RWPE2 (cell line): ENCODE results near the gene FUS.

Experiments
- ATAC-seq: fragments of 200-7000 bp; cut with Tn5 transposase; 3 replicates; pipeline ENCODE4 v1.9.1; 2021; ENCODE audit warnings: low read depth
- DNase-seq: peaks from one replicate; pipeline ENCODE4 v3.0.0-alpha.2; 2020; ENCODE audit warnings: low spot score
- H3K27ac ChIP-seq: fragments of 450-650 bp; 2 replicates; pipeline ENCODE4 v1.5.1; 2017; ENCODE audit warnings: mild to moderate bottlenecking; ENCODE audit not compliant: poor library complexity, severe bottlenecking
- H3K27me3 ChIP-seq: fragments of 250-450 bp; sonication (Bioruptor Pico); 2 replicates; pipeline ENCODE4 v1.5.1; 2021; ENCODE audit warnings: mild to moderate bottlenecking, moderate library complexity; ENCODE audit not compliant: insufficient read depth, poor library complexity, severe bottlenecking
- H3K36me3 ChIP-seq: fragments of 250-450 bp; sonication (Bioruptor Pico); 2 replicates; pipeline ENCODE4 v1.5.1; 2020; ENCODE audit warnings: low read depth, mild to moderate bottlenecking, moderate library complexity
- H3K4me1 ChIP-seq: fragments of 250-450 bp; sonication (Bioruptor Pico); 2 replicates; pipeline ENCODE4 v1.5.1; 2021; ENCODE audit warnings: mild to moderate bottlenecking, moderate library complexity; ENCODE audit not compliant: insufficient read depth, poor library complexity, severe bottlenecking
- H3K4me3 ChIP-seq: fragments of 250-450 bp; sonication (Bioruptor Pico); 2 replicates; pipeline ENCODE4 v1.5.1; 2021; ENCODE audit warnings: mild to moderate bottlenecking, moderate library complexity; ENCODE audit not compliant: severe bottlenecking
- H3K9me3 ChIP-seq: fragments of 250-450 bp; sonication (Bioruptor Pico); 2 replicates; pipeline ENCODE4 v1.5.1; 2021; ENCODE audit warnings: mild to moderate bottlenecking, moderate library complexity; ENCODE audit not compliant: severe bottlenecking
- CTCF ChIP-seq: fragments of 450-650 bp; IDR thresholded peaks from one replicate; pipeline ENCODE4 v1.5.1; 2017; ENCODE audit warnings: mild to moderate bottlenecking, moderate library complexity; ENCODE audit not compliant: poor library complexity, severe bottlenecking

FUS gene

GRCh38 chr16:31216422-31217135 lies 36.6 kb downstream of the FUS start, which contains the start of gene PYDC1:
Gene PYDC1, minus strand, starts transcription at chr16:31217135. Its CDS starts 107 bp downstream, at chr16:31217028.
- no peaks in the 10 kb centered on the region for H3K4me1 ChIP-seq
- peaks cover 30% of the 10 kb centered on the region for H3K27me3 ChIP-seq
- DNase-seq (no peak), ATAC-seq (no peak)
- no peak within 1 kb of the TSS for H3K4me3 ChIP-seq
- H3K36me3 ChIP-seq, result no peaks in the 10 kb centered on the region
- H3K9me3 ChIP-seq, result no peaks in the 10 kb centered on the region
- H3K27ac ChIP-seq, result no peak within 1 kb of the TSS
- TF ChIP-seq CTCF, result no peak

GRCh38 chr16:31217136-31217530 lies 37.2 kb downstream of the FUS start:
- ATAC-seq (no peak), DNase-seq (no peak)
- H3K27me3 ChIP-seq, result peaks cover 30% of the 10 kb centered on the region
- no peak overlapping the region for H3K4me3 ChIP-seq
- no peak overlapping the region for H3K27ac ChIP-seq
- no peaks in the 10 kb centered on the region for H3K36me3 ChIP-seq
- no peaks in the 10 kb centered on the region for H3K4me1 ChIP-seq
- no peaks in the 10 kb centered on the region for H3K9me3 ChIP-seq
- TF ChIP-seq CTCF, result no peak

GRCh38 chr16:31219154-31219741 lies 39.3 kb downstream of the FUS start:
- H3K27me3 ChIP-seq, result peaks cover 30% of the 10 kb centered on the region
- no peaks in the 10 kb centered on the region for H3K36me3 ChIP-seq
- no peak for ATAC-seq
- no peak overlapping the region for H3K4me3 ChIP-seq
- no peak for TF ChIP-seq CTCF
- no peaks in the 10 kb centered on the region for H3K9me3 ChIP-seq
- H3K27ac ChIP-seq, result no peak overlapping the region
- no peaks in the 10 kb centered on the region for H3K4me1 ChIP-seq
- no peak for DNase-seq

GRCh38 chr16:31221357-31222160 lies 41.6 kb downstream of the FUS start:
- ATAC-seq, result no peak; the same call in 2 of the 3 replicates
- H3K9me3 ChIP-seq, result no peaks in the 10 kb centered on the region
- H3K36me3 ChIP-seq, result no peaks in the 10 kb centered on the region
- TF ChIP-seq CTCF, result no peak
- no peak for DNase-seq
- no peak overlapping the region for H3K27ac ChIP-seq
- no peaks in the 10 kb centered on the region for H3K4me1 ChIP-seq
- no peak overlapping the region for H3K4me3 ChIP-seq
- H3K27me3 ChIP-seq, result peaks cover 13% of the 10 kb centered on the region
